HPDE6-E6E7 (cell line): ENCODE data around the gene LRRTM3.

ENCODE experiments used
- DNase-seq: peaks from one replicate; pipeline ENCODE4 v3.0.0; 2011; ENCODE audit warnings: missing footprints; ENCODE audit errors: extremely low spot score

Gene LRRTM3

DNA sequence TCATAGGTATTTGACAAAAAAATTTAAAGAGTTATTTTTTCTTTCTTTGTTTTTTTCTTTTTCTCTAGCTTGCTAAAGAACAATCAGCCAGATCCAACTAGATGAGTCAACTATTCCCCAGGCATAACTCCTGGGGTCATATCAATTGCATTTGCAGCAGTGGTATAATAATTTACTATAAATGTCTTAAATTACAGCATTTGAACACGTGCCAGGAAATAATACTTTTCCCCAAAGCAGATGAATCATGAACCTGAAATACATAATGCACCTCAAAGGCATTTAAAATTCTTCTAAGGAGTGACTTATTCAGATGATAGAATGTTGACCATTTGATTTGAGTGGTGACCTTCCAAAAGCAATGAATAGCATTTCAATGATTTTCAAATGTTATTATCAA lies 190.1 kb downstream of the LRRTM3 start:
- peak; percentile 8 for DNase-seq

- no peak for DNase-seq
Measured at GRCh38 chr10:67119651-67120050, 193.8 kb downstream of the LRRTM3 start.

GRCh38 chr10:67127441-67127840 lies 201.6 kb downstream of the LRRTM3 start:
- no peak for DNase-seq

DNA sequence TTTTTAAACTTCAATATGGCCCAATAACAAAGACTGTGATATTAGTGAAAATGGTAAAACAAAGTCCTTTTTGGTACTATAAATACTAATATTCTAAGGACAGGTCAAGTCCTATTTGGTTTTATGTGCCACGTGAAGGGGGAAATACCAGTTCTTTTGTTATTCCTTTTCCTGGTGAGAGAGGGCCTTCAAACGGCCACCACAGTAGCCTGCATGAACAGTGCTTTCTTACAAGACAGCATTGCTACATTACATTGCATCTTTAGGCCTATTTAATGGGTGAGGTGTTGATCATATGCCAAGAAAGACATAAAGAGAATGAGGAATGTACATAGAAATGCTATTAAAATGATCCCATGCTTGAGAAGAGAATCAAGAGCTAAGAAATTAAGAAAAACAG lies 214.8 kb downstream of the LRRTM3 start:
- no peak for DNase-seq

DNA sequence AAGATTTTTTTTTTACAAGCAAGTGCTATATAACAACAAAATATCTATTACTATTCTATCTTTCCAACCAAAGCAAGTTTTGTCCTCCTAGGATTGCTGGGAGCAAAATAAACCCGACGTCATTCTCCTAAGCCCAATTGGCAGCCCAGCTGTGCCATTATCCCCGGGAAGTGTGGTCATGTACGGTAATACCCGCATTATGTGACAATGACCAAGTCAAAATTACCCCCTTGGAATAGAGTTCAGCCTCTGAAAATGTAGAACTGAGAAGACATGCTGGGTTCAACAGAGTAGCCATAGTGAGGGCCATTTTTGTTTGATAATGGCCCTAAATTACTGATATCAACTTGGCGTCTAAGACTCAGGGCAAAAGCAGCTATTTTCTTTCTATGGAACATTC lies 215.5 kb downstream of the LRRTM3 start:
- DNase-seq: no peak

DNA sequence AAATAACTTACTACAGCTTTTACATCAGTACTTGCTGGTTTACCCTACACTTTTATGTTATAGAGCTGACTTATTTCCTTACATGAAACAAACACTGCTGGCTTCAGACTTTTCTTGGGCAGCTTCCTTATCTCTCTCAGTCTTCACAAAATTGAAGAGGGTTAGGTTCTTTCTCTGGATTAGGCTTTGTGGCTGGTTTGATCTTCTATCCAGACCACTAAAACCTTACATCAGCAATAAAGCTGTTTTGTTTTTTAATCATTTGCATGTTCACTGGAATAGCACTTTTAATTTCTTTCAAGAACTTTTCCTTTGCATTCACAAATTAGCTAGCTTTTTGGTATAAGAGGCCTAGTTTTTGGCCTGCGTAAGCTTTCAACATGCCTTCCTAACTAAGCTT lies 218.7 kb downstream of the LRRTM3 start:
- no peak for DNase-seq
